ENCODE data around the gene NECAB2.

DNA sequence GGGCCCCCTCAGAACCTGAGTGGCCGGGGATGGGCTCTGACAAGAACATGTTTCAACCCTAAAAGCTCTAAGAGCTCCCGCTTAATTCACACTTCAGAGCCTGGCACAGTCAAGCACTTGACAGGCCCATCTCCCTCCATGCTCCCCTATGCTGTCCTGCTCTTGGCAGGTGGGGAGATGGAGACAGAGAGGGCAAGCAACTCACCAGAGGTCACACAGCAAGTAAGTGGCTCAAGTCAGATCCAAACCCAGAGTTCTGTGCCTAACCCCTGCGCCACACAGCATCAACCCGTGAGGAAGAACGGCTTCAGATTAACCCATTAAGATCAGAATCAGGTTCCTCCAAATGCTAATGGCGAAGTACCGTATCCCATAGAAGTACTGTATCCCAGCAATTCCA is 36.4 kb downstream of the NECAB2 start:
- TF ChIP-seq, protein P1, sequence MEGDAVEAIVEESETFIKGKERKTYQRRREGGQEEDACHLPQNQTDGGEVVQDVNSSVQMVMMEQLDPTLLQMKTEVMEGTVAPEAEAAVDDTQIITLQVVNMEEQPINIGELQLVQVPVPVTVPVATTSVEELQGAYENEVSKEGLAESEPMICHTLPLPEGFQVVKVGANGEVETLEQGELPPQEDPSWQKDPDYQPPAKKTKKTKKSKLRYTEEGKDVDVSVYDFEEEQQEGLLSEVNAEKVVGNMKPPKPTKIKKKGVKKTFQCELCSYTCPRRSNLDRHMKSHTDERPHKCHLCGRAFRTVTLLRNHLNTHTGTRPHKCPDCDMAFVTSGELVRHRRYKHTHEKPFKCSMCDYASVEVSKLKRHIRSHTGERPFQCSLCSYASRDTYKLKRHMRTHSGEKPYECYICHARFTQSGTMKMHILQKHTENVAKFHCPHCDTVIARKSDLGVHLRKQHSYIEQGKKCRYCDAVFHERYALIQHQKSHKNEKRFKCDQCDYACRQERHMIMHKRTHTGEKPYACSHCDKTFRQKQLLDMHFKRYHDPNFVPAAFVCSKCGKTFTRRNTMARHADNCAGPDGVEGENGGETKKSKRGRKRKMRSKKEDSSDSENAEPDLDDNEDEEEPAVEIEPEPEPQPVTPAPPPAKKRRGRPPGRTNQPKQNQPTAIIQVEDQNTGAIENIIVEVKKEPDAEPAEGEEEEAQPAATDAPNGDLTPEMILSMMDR (IDR thresholded peaks at IDR 0.05; ENCODE audit: poor library complexity, severe bottlenecking) = no peak
- TF ChIP-seq, protein P2, sequence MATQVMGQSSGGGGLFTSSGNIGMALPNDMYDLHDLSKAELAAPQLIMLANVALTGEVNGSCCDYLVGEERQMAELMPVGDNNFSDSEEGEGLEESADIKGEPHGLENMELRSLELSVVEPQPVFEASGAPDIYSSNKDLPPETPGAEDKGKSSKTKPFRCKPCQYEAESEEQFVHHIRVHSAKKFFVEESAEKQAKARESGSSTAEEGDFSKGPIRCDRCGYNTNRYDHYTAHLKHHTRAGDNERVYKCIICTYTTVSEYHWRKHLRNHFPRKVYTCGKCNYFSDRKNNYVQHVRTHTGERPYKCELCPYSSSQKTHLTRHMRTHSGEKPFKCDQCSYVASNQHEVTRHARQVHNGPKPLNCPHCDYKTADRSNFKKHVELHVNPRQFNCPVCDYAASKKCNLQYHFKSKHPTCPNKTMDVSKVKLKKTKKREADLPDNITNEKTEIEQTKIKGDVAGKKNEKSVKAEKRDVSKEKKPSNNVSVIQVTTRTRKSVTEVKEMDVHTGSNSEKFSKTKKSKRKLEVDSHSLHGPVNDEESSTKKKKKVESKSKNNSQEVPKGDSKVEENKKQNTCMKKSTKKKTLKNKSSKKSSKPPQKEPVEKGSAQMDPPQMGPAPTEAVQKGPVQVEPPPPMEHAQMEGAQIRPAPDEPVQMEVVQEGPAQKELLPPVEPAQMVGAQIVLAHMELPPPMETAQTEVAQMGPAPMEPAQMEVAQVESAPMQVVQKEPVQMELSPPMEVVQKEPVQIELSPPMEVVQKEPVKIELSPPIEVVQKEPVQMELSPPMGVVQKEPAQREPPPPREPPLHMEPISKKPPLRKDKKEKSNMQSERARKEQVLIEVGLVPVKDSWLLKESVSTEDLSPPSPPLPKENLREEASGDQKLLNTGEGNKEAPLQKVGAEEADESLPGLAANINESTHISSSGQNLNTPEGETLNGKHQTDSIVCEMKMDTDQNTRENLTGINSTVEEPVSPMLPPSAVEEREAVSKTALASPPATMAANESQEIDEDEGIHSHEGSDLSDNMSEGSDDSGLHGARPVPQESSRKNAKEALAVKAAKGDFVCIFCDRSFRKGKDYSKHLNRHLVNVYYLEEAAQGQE (IDR thresholded peaks at IDR 0.05; ENCODE audit: borderline replicate concordance) = no peak
- no peak for TF ChIP-seq POLR2AphosphoS5 (IDR thresholded peaks at IDR 0.05)

All from neural cell (in vitro differentiated cells).